Colon (tissue), 2 donors: ENCODE measurements around the gene CHRM1.

Source experiments
- FAIRE-seq: peaks from 2 replicates; lab custom pipeline; 2012; peaks lifted over from hg19 to GRCh38; lab: Jason Lieb, UNC
- donor health status: control.
- donor health status: control.

The CHRM1 gene

GRCh38 chr11:62925745-62926679 is 4.8 kb upstream of the CHRM1 start:
- no peak for FAIRE-seq

GRCh38 chr11:62925308-62925707 is 4.1 kb upstream of the CHRM1 start:
- no peak for FAIRE-seq

GRCh38 chr11:62923601-62924411 is 2.6 kb upstream of the CHRM1 start:
- no peak for FAIRE-seq

GRCh38 chr11:62922653-62923431 is 1.7 kb upstream of the CHRM1 start:
- FAIRE-seq = no peak

- no peak for FAIRE-seq
These were observed 1.0 kb upstream of the CHRM1 start for GRCh38 chr11:62922189-62922589.

GRCh38 chr11:62921573-62922188 is 518 bp upstream of the CHRM1 start:
- FAIRE-seq = no peak

GRCh38 chr11:62919898-62920640 is 1.1 kb downstream of the CHRM1 start:
- FAIRE-seq = no peak

- no peak for FAIRE-seq
These were observed 1.7 kb downstream of the CHRM1 start for GRCh38 chr11:62919476-62919875.

GRCh38 chr11:62918531-62918930 is 2.6 kb downstream of the CHRM1 start:
- no peak for FAIRE-seq

GRCh38 chr11:62917906-62918502 is 3.2 kb downstream of the CHRM1 start:
- no peak for FAIRE-seq

- FAIRE-seq = no peak
These were observed 6.7 kb downstream of the CHRM1 start for GRCh38 chr11:62914416-62914815.

- no peak for FAIRE-seq
These were observed 8.9 kb downstream of the CHRM1 start for GRCh38 chr11:62912268-62912667.

GRCh38 chr11:62911137-62912130 is 9.7 kb downstream of the CHRM1 start:
- FAIRE-seq = no peak

GRCh38 chr11:62910141-62910882 is 10.9 kb downstream of the CHRM1 start:
- no peak for FAIRE-seq

- FAIRE-seq = no peak
These were observed 11.9 kb downstream of the CHRM1 start for GRCh38 chr11:62909107-62909894.

GRCh38 chr11:62908468-62909072 is 12.6 kb downstream of the CHRM1 start:
- no peak for FAIRE-seq

- no peak for FAIRE-seq
These were observed 15.1 kb downstream of the CHRM1 start for GRCh38 chr11:62905927-62906531.
